Progenitor cell of endocrine pancreas (in vitro differentiated cells): Measurements from ENCODE around the gene ZNF784. TPM values are rescaled to one million over a fixed set of nuclear protein-coding genes. Genes with fewer than 3 reads are reported as not detected.

ENCODE experiments used
- DNase-seq: peaks from one replicate; pipeline ENCODE4 v3.0.0; 2021; ENCODE audit warnings: low spot score; ENCODE audit not compliant: unreplicated experiment
- H3K27ac Mint-ChIP-seq: 2 replicates; pipeline ENCODE4 v1.8.0; 2021; ENCODE audit warnings: mild to moderate bottlenecking, moderate library complexity, mixed read lengths
- H3K27me3 Mint-ChIP-seq: 2 replicates; pipeline ENCODE4 v1.8.0; 2021; ENCODE audit warnings: mixed read lengths
- H3K36me3 Mint-ChIP-seq: 2 replicates; pipeline ENCODE4 v1.8.0; 2022; ENCODE audit warnings: mixed read lengths; ENCODE audit not compliant: insufficient read depth
- H3K4me1 Mint-ChIP-seq: 2 replicates; pipeline ENCODE4 v1.8.0; 2021; ENCODE audit warnings: low read depth, mixed read lengths
- H3K4me3 Mint-ChIP-seq: 2 replicates; pipeline ENCODE4 v1.8.0; 2021; ENCODE audit warnings: low read depth, mild to moderate bottlenecking, moderate library complexity, mixed read lengths
- H3K9me3 Mint-ChIP-seq: 2 replicates; pipeline ENCODE4 v1.8.0; 2021; ENCODE audit warnings: low read depth, mixed read lengths
- total RNA-seq: library from RNA; stranded (reverse); gene quantifications from 2 replicates; pipeline ENCODE4 v1.2.1, GENCODE V29; 2021
- TF ChIP-seq, protein P1 (sequence below): fragments of 200-600 bp; sonication (generic); IDR thresholded peaks from one replicate; pipeline ENCODE4 v1.5.0; 2021; ENCODE audit warnings: antibody characterized with exemption, mild to moderate bottlenecking; ENCODE audit not compliant: unreplicated experiment

ZNF784 gene
- total RNA-seq, 1 donor from 2014 or later: 15.3 TPM

DNA sequence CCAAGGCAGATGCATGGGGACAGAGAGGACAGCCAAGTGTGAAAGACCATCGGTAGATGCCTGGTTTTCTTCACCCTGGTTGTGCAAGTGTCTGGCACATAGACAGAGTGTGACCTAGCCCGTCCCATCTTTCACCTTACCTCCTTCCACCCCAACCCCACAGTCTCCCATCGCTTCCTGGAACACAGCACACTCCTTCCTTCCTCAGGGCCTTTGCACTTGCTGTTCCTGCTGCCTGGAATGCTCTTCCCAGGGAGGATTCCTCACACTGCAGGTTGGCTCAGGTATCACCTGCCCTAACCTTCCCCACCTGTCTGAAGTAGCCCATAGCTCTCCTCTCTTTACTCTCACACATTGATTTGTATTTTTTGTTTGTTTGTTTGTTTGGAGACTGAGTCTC is 28.1 kb downstream of the ZNF784 start:
- no peaks in the 10 kb centered on the region for H3K27me3 Mint-ChIP-seq
- peaks cover 36% of the 10 kb centered on the region for H3K36me3 Mint-ChIP-seq
- peaks cover 7% of the 10 kb centered on the region for H3K4me1 Mint-ChIP-seq
- peaks cover 2% of the 10 kb centered on the region for H3K9me3 Mint-ChIP-seq
- DNase-seq: no peak
- H3K27ac Mint-ChIP-seq: no peak overlapping the region
- TF ChIP-seq, protein P1, sequence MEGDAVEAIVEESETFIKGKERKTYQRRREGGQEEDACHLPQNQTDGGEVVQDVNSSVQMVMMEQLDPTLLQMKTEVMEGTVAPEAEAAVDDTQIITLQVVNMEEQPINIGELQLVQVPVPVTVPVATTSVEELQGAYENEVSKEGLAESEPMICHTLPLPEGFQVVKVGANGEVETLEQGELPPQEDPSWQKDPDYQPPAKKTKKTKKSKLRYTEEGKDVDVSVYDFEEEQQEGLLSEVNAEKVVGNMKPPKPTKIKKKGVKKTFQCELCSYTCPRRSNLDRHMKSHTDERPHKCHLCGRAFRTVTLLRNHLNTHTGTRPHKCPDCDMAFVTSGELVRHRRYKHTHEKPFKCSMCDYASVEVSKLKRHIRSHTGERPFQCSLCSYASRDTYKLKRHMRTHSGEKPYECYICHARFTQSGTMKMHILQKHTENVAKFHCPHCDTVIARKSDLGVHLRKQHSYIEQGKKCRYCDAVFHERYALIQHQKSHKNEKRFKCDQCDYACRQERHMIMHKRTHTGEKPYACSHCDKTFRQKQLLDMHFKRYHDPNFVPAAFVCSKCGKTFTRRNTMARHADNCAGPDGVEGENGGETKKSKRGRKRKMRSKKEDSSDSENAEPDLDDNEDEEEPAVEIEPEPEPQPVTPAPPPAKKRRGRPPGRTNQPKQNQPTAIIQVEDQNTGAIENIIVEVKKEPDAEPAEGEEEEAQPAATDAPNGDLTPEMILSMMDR: no peak
- no peak overlapping the region for H3K4me3 Mint-ChIP-seq

DNA sequence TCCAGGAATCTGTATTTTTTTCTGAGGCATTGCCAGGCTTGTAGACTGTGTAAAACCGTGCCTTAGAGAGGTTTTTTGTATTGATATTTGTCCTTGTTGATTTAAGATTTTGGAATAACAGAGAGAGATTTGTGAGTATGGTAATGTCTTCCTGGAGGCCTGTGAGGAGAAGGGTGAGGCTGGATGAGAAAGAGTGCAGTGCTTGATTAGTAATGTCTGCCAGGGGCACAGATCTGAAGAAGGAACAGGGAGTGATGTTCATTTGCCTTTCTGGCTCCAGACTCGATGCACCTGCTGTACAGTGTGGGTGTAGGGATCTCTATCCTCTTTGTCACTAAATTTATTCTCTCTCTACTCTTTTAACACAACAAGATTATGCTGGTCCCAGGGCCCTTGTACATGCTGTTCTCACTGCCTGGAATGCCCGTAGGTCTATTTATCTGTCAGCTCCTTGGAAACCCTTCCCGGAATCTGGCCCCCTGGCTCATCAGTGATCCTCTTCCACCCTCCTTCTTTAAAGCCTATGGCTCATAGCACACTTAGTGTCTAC is 29.3 kb downstream of the ZNF784 start:
- TF ChIP-seq, protein P1: no peak

DNA sequence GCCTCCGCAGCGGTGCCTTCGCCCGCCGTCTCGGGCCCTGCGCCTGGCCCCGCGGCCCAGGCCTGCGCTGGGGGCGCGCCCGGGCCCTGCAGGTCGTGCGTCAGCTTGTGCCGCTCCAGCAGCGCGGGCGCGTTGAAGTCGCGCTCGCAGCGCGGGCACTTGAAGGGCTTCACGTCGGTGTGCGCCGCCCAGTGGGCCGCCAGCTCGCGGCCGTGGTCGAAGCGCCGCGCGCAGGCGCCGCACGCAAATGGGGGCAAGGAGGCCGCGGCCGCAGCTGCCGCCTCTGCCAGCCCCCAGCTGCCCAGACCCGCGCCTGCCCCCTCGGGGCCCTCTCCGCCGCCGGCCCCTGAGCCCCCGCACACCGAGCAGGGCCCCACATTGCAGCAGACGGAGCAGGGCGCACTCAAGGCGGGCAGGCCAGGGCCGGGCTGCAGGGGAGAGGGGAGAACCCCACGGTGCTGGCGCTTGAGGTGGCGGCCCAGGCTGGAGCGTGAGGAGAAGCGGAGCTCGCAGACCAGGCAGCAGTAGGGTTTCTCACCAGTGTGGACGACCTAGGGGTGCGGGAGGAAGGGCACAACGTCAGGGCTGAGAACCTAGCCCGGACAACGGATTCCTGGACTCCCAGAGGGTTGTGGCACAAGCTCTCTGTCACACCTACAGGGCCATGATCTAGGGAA is 31.1 kb downstream of the ZNF784 start:
- peaks cover 34% of the 10 kb centered on the region for H3K36me3 Mint-ChIP-seq
- no peak overlapping the region for H3K27ac Mint-ChIP-seq
- H3K4me3 Mint-ChIP-seq: no peak overlapping the region
- no peaks in the 10 kb centered on the region for H3K9me3 Mint-ChIP-seq
- no peak for DNase-seq
- peaks cover 3% of the 10 kb centered on the region for H3K4me1 Mint-ChIP-seq
- TF ChIP-seq, protein P1: no peak
- H3K27me3 Mint-ChIP-seq: no peaks in the 10 kb centered on the region

More for the DNA sequence above, 29.3 kb downstream of the ZNF784 start:
- no peak for DNase-seq
- no peaks in the 10 kb centered on the region for H3K27me3 Mint-ChIP-seq
- H3K27ac Mint-ChIP-seq: no peak overlapping the region
- no peak overlapping the region for H3K4me3 Mint-ChIP-seq
- peaks cover 3% of the 10 kb centered on the region for H3K4me1 Mint-ChIP-seq
- peaks cover 37% of the 10 kb centered on the region for H3K36me3 Mint-ChIP-seq
- peaks cover 2% of the 10 kb centered on the region for H3K9me3 Mint-ChIP-seq

DNA sequence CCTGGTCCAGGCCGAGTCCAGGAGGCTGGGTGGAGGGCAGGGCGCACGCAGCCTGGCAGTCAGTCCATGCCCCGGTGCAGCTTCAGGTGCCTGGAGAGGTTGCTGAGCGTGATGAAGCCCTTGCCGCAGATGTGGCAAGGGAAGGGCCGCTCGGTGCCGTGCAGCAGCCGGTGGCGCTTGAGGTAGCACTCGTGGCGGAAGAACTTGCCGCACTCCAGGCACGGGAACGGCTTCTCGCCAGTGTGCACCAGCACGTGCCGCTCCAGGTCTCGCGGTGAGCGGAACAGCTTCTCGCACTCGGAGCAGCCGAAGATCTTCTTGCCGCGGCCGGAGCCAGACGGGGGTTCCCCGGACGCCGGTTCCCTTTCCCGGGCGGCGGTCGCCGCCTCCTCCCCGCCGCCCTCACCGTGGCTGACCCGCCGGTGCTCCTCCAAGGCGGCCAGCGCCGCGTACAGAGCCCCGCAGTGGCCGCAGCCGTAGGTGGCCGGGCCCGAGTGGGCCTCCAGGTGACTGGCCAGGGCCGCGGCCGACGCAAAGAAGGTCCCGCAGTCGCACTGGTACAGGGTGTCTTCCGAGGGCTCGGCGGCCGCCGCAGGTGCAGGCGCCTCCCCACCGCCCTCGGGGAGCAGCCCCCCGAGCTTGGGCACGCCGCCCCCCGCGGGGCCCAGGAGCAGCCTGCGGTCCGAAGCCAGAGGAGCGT is 31.8 kb downstream of the ZNF784 start:
- H3K27ac Mint-ChIP-seq: no peak overlapping the region
- H3K4me3 Mint-ChIP-seq: no peak overlapping the region
- H3K9me3 Mint-ChIP-seq: no peaks in the 10 kb centered on the region
- peaks cover 3% of the 10 kb centered on the region for H3K4me1 Mint-ChIP-seq
- TF ChIP-seq, protein P1: no peak
- H3K36me3 Mint-ChIP-seq: peaks cover 31% of the 10 kb centered on the region
- H3K27me3 Mint-ChIP-seq: no peaks in the 10 kb centered on the region
- DNase-seq: no peak

DNA sequence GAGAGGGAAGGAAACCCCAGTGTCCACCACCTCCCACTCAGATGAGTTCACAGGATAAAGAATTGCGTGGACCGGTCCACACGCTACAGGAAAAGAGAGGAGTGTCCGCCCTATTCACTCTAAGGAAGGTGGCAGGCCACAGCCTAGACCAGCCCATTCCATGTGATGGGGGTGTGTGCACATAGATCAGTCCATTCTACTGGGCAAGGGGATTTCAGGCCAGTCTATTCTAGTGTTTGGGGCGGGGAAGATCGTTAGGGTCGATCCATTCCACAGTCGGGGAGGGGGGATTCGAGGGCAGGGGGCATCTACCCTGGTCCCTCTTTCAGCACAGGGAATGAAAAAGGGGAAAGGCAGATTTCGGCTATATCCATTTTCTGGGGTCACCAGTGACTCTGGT is 32.8 kb downstream of the ZNF784 start:
- H3K4me3 Mint-ChIP-seq: no peak overlapping the region
- peaks cover 5% of the 10 kb centered on the region for H3K4me1 Mint-ChIP-seq
- H3K36me3 Mint-ChIP-seq: peaks cover 26% of the 10 kb centered on the region
- DNase-seq: no peak
- TF ChIP-seq, protein P1: no peak
- H3K27ac Mint-ChIP-seq: no peak overlapping the region
- H3K27me3 Mint-ChIP-seq: no peaks in the 10 kb centered on the region
- no peaks in the 10 kb centered on the region for H3K9me3 Mint-ChIP-seq
